ENCODE data around the gene MCTP1.

Gene MCTP1

GRCh38 chr5:95124101-95124500, 160.8 kb downstream of the MCTP1 start:
- DNase-seq (ENCODE audit: low read depth in 2 of 2): no peak

DNA sequence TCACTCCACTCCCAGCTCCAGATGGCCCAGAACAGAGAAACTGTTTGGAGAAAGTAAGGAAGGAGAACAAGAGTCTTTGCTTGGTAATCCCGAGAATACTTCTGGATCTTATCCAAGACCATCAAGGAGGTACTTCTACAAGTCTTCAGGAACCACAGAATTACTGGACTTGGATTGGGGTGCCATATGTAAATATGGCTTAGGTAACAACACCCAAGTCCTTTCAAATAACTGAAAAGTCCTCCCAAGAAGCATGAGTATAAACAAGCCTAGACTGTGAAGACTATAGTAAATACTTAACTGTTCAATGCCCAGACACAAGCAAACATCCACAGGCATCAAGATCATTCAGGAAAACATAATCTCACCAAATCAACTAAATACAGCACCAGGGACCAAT, 170.0 kb downstream of the MCTP1 start:
- no peak for DNase-seq (ENCODE audit: low read depth in 2 of 2)

GRCh38 chr5:95114305-95114704, 170.6 kb downstream of the MCTP1 start:
- DNase-seq (ENCODE audit: low read depth in 2 of 2): no peak

DNA sequence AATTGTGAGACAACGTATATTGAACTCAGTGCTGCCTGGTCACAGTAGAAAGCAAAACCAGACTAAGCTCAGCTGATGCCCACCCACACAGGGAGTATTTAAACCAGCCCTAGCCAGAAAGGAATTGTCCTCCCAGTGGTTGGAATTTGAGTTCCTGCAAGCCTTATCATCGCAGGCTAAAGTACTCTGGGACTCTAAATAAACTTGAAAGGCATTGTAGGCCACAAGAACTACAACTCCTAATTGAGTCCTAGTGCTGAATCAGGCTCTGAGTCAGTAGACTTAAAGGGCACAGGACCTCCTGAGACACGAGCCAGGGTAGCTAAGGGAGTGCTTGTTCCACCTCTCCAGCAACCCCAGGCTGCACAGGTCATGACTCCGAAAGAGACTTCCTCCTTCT, 171.4 kb downstream of the MCTP1 start:
- DNase-seq (ENCODE audit: low read depth in 2 of 2): no peak

- DNase-seq (ENCODE audit: low read depth in 2 of 2): no peak
These were observed 173.8 kb downstream of the MCTP1 start for GRCh38 chr5:95111141-95111540.

GRCh38 chr5:95110118-95110517, 174.8 kb downstream of the MCTP1 start:
- DNase-seq (ENCODE audit: low read depth in 2 of 2): no peak

GRCh38 chr5:95107138-95107537, 177.8 kb downstream of the MCTP1 start:
- DNase-seq (ENCODE audit: low read depth in 2 of 2): no peak

- no peak for DNase-seq (ENCODE audit: low read depth in 2 of 2)
These were observed 179.3 kb downstream of the MCTP1 start for GRCh38 chr5:95105638-95106037.

DNA sequence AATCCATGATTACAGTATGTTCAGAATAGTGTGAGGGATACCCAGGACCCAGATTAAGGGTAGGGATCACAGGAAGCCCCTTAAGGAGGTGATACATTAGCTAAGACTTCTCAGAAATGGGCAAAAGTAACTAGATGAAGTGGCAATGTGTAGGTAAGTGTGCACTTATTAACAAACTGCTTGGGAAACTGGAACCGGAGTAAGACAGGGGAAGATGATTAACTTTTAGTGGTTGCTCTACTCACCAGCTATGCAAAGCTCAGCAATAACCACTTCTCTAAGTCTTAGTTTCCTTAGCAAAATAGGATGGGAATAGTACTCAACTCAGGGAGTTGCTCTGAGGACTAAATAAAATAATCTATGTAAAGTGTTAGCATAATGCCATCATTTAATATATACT, 182.2 kb downstream of the MCTP1 start:
- DNase-seq (ENCODE audit: low read depth in 2 of 2): no peak

DNA sequence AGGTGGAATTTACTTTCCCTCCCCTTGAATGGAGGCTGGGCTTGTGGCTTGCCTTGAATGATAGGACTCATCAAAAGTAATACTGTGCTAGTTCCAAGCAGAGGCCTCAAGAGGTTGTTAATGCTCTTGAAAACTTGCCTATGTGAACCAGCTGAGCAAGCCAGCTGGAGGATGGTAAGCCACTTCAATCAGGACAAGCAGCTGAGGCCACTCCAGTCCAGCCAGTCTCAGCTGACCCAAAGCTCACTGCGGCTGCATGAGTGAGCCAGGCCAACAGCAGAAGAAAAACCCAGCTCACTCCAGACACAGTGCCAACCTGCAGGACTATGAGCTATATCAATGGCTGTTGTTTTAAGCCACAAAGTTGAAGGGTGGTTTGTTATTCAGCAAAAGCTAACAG, 182.8 kb downstream of the MCTP1 start:
- DNase-seq (ENCODE audit: low read depth in 2 of 2): no peak

GRCh38 chr5:95100551-95100950, 184.3 kb downstream of the MCTP1 start:
- DNase-seq (ENCODE audit: low read depth in 2 of 2): no peak

DNA sequence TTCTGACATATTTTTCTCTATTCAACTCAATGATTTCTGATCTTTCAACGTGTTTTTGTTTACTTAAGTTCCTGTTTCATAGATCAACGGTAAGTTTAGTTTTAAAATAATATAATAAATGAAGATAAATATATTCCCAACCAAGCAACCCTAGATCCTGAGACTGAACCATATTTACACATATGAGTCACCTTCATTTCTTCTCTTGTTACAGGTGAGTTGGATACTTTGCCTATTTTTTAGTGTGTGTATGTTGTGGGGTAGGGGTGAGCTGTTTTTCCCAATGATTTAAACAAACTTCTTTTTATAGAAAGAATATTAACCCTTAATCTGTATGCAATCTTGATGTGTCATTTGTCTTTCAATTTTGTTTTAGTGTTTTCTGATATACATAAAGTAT, 186.9 kb downstream of the MCTP1 start:
- DNase-seq (ENCODE audit: low read depth in 2 of 2): no peak

DNA sequence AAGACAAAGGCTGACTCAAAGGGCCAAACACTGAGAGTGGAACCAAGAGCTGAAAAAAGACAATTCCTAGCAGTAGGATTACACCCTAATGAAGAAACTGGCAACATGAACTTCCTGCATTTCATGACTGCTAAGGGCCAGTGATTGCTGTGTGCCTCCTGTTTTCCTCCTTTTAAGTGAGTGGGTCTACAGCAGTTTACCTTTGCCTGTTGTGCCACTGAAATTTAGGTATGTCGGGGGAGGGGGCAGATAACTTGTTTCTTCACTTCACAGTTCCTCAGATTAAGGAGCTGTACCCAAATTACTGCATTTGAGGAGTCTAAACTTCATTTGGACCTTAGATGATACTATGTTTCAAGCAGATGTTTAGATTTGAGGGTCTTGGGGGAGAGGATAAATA, 191.7 kb downstream of the MCTP1 start:
- no peak for DNase-seq (ENCODE audit: low read depth in 2 of 2)

DNA sequence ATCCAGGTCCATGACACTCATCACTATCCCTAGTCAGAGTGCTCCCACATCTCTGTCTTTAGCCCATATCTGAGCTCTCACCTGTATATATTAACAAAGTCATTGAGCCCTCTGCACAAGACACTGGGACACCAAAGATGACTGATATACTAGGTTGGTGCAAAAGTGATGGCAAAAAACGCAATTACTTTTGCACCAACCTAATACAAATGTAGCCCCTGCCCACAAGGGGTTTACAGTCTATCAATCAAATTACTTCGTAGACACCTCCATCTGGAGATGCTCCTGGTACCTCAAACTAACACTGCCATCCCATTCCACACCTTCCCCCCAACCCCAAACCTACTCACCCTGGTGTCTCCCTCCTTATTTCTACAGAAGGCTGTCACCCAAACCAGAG, 194.1 kb downstream of the MCTP1 start:
- no peak for DNase-seq (ENCODE audit: low read depth in 2 of 2)

GRCh38 chr5:95087816-95088317, 197.0 kb downstream of the MCTP1 start:
- DNase-seq (ENCODE audit: low read depth in 2 of 2): no peak

GRCh38 chr5:95086927-95087815, 197.7 kb downstream of the MCTP1 start:
- no peak for DNase-seq (ENCODE audit: low read depth in 2 of 2)

GRCh38 chr5:95084757-95085156, 200.1 kb downstream of the MCTP1 start:
- DNase-seq (ENCODE audit: low read depth in 2 of 2): no peak

GRCh38 chr5:95083606-95084005, 201.3 kb downstream of the MCTP1 start:
- no peak for DNase-seq (ENCODE audit: low read depth in 2 of 2)

DNA sequence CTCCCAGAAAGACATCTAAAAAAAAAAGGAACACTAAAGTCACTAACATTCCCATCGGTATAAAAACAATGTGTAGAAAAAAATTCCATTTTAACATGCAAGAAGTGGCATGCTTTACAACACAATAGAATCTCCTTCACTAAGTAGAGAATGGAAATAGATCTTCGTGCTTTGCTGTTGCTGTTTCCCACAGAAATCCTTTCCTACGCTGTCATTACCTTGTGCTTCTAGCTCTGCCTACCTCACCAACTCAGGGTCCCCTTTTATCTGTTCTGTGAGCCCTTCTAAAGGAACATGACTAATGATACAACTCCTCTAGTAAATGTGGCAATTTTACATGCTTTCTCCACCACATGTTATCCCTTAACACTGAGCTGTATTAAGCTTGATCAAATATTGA, 202.9 kb downstream of the MCTP1 start:
- DNase-seq (ENCODE audit: low read depth in 2 of 2): no peak

GRCh38 chr5:95081500-95081960, 203.4 kb downstream of the MCTP1 start:
- no peak for DNase-seq (ENCODE audit: low read depth in 2 of 2)

GRCh38 chr5:95080441-95080840, 204.5 kb downstream of the MCTP1 start:
- no peak for DNase-seq (ENCODE audit: low read depth in 2 of 2)

DNA sequence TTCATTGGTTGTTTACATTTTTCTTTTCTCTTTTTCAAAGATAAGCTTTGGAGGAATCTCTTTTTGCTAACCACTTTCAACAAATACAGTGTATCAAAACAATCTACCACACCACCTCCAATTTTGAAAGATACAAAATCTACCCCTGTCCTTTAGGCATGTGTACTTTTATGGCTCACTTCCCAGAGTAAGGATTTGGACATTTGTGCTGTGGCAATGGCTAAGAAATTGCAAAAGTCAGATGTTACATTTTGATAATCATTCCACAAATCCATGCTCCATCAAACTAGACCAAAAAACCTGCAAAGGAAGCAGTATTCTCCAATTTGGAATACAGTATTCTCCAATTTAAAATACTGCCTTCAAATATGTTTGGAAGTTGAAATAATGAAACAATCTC, 204.9 kb downstream of the MCTP1 start:
- DNase-seq (ENCODE audit: low read depth in 2 of 2): no peak

DNA sequence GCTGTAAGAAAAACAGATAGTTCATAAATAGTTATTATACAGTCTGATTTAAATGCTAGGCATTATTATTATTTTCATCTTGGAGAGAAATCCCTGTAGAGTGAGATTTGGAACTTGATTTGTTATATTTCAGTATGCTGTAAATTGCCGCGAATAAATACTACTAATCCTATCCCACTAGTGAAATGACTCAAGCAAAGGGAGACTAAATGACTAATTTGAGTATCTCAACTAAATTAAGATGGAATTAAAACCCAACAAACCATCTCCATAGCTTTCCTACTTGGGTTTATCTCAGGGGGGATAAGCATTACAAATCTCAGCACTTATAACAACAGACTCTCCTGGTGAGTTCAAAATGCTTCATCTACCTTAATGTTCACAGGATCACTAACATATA, 206.0 kb downstream of the MCTP1 start:
- no peak for DNase-seq (ENCODE audit: low read depth in 2 of 2)
